Peyer's patch (tissue), 4 donors: ENCODE results near the gene NEK7. TPM values are rescaled to one million over a fixed set of nuclear protein-coding genes. Genes with fewer than 3 reads are reported as not detected.

Source experiments
- DNase-seq, 3 donors: peaks; one replicate each; pipeline ENCODE4 v3.0.0-alpha.2; 2017 to 2019
- H3K27ac ChIP-seq, 4 donors: fragments of 200-600 bp; sonication (generic); one replicate each; pipeline ENCODE4 v1.5.1; 2016 to 2019
- H3K27me3 ChIP-seq, 2 donors: fragments of 200-600 bp; sonication (generic); one replicate each; pipeline ENCODE4 v1.5.1; 2019
- H3K36me3 ChIP-seq, 3 donors: fragments of 200-600 bp; sonication (generic); one replicate each; pipeline ENCODE4 v1.5.1; 2016 to 2019
- H3K4me1 ChIP-seq, 4 donors: fragments of 200-600 bp; sonication (generic); one replicate each; pipeline ENCODE4 v1.5.1; 2016 to 2019
- H3K4me3 ChIP-seq, 4 donors: fragments of 200-600 bp; sonication (generic); 1 replicate in 3 of 4; 2 replicates in 1 of 4; pipeline ENCODE4 v1.5.1; 2016 to 2019; ENCODE audit warnings: mild to moderate bottlenecking in 1 of 4
- H3K9me3 ChIP-seq, 4 donors: fragments of 200-600 bp; sonication (generic); one replicate each; pipeline ENCODE4 v1.5.1; 2016 to 2019; ENCODE audit warnings: mild to moderate bottlenecking in 1 of 4
- CTCF ChIP-seq, 6 experiments: fragments of 450-650 bp in 4 of 6; fragments of 200-600 bp in 2 of 6; sonication (generic) in 1 of 6; IDR thresholded peaks; one replicate each; pipeline ENCODE4 v1.5.1; 2017 to 2019; ENCODE audit warnings: antibody characterized with exemption in 6 of 6, mild to moderate bottlenecking in 3 of 6, moderate library complexity in 1 of 6
- POLR2A ChIP-seq, 2 donors: fragments of 450-650 bp; IDR thresholded peaks; one replicate each; pipeline ENCODE4 v1.5.1; 2017; ENCODE audit warnings: antibody characterized with exemption in 2 of 2, mild to moderate bottlenecking in 2 of 2, moderate library complexity in 2 of 2
- total RNA-seq, 4 donors: library from RNA; depleted of rRNA; stranded (reverse); fragments of >200 nt; gene quantifications; one replicate each; pipeline ENCODE4 v1.1.0, GENCODE V29; 2016

The NEK7 gene
- total RNA-seq, 4 donors from 2014 or later, result 62.3 to 75.1 (median 66.5) TPM

- no peaks in the 10 kb centered on the region for H3K9me3 ChIP-seq
- H3K27ac ChIP-seq, result no peak overlapping the region
- no peak for TF ChIP-seq CTCF (IDR thresholded peaks at IDR 0.05)
- TF ChIP-seq POLR2A (IDR thresholded peaks at IDR 0.05), result no peak
- no peaks in the 10 kb centered on the region for H3K27me3 ChIP-seq
- no peak for DNase-seq
- H3K4me1 ChIP-seq, result peaks cover 0 to 30% (median 12%) of the 10 kb centered on the region in 4 donors
- no peaks in the 10 kb centered on the region for H3K36me3 ChIP-seq
- no peak overlapping the region for H3K4me3 ChIP-seq
Measured at GRCh38 chr1:198178615-198179014, 21.8 kb downstream of the NEK7 start.

GRCh38 chr1:198179556-198179981, 22.8 kb downstream of the NEK7 start:
- Histone ChIP-seq H3K27ac (no peak overlapping the region), H3K4me3 (no peak overlapping the region), H3K4me1 (peaks cover 0 to 25% (median 9%) of the 10 kb centered on the region in 4 donors), H3K27me3 (no peaks in the 10 kb centered on the region), H3K9me3 (no peaks in the 10 kb centered on the region), H3K36me3 (no peaks in the 10 kb centered on the region)
- TF ChIP-seq POLR2A (IDR thresholded peaks at IDR 0.05) (no peak), CTCF (IDR thresholded peaks at IDR 0.05) (no peak)
- DNase-seq, result no peak

DNA sequence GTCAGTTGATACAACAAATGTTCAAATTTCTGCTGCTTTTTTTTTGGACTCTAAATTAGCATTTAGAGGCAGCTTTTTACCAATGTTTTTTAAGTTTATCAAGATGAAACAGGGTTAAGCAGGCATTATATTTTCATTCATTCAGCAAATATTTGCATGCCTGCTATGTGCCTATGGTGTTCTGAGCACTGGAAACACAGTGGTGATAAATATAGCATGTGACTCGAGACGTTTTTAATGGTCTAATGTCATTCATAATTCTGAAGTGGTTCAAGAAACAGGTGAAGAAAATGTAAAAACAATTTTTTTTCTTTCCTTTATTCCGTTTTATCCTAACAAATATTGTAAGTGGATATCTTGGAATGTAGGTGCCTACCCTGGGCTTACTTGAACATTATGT, 26.8 kb downstream of the NEK7 start:
- Histone ChIP-seq H3K9me3 (no peaks in the 10 kb centered on the region), H3K4me1 (peaks cover 0 to 29% (median 9%) of the 10 kb centered on the region in 4 donors), H3K27ac (no peak overlapping the region), H3K36me3 (no peaks in the 10 kb centered on the region), H3K27me3 (no peaks in the 10 kb centered on the region), H3K4me3 (no peak overlapping the region)
- TF ChIP-seq POLR2A (IDR thresholded peaks at IDR 0.05) (no peak), CTCF (IDR thresholded peaks at IDR 0.05) (no peak)
- no peak for DNase-seq

GRCh38 chr1:198184516-198184915, 27.7 kb downstream of the NEK7 start:
- H3K9me3 ChIP-seq, result no peaks in the 10 kb centered on the region
- H3K4me1 ChIP-seq, result peaks cover 0 to 38% (median 11%) of the 10 kb centered on the region in 4 donors
- H3K27ac ChIP-seq, result no peak overlapping the region
- H3K27me3 ChIP-seq, result no peaks in the 10 kb centered on the region
- H3K4me3 ChIP-seq, result no peak overlapping the region
- DNase-seq, result no peak
- no peaks in the 10 kb centered on the region for H3K36me3 ChIP-seq
- TF ChIP-seq CTCF (IDR thresholded peaks at IDR 0.05) (no peak), POLR2A (IDR thresholded peaks at IDR 0.05) (no peak)

DNA sequence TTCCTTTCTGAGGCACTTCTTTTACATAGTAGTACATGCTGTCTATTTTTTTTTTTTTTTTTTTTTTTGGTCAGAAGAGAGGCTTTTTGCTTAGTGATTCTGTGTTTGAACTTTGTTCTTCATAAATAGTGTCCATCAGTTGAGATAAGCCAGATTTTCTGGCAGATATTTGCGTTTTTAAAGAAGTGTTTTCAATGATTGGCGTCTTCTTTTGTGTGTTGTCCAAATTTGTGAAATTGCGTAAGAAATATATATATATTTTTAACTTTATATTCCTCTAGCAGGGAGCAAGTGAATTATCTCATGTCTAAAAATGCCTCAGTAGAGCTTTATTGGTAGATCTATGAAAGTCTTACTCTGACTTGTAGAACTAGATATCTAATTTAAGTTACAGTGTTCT, 28.3 kb downstream of the NEK7 start:
- no peak for TF ChIP-seq CTCF (IDR thresholded peaks at IDR 0.05)
- TF ChIP-seq POLR2A (IDR thresholded peaks at IDR 0.05), result no peak
- H3K36me3 ChIP-seq, result no peaks in the 10 kb centered on the region
- peaks cover 0 to 34% (median 11%) of the 10 kb centered on the region in 4 donors for H3K4me1 ChIP-seq
- DNase-seq, result no peak
- no peak overlapping the region for H3K4me3 ChIP-seq
- H3K27ac ChIP-seq, result no peak overlapping the region
- H3K9me3 ChIP-seq, result no peaks in the 10 kb centered on the region
- no peaks in the 10 kb centered on the region for H3K27me3 ChIP-seq

GRCh38 chr1:198185759-198186158, 29.0 kb downstream of the NEK7 start:
- Histone ChIP-seq H3K9me3 (no peaks in the 10 kb centered on the region), H3K27ac (no peak overlapping the region), H3K36me3 (no peaks in the 10 kb centered on the region), H3K4me1 (peaks cover 0 to 30% (median 11%) of the 10 kb centered on the region in 4 donors), H3K27me3 (no peaks in the 10 kb centered on the region), H3K4me3 (no peak overlapping the region)
- TF ChIP-seq POLR2A (IDR thresholded peaks at IDR 0.05) (no peak), CTCF (IDR thresholded peaks at IDR 0.05) (no peak)
- DNase-seq, result no peak
